Activated CD4-positive, CD25-positive, alpha-beta regulatory T cell treated with anti-CD3 and anti-CD28 coated beads, Interleukin-2, amount 50 U/mL, for 24 hours (primary cell): ENCODE data around the gene EYA2.
"Not testable (repeated sequence)": the region's sequence is repeated elsewhere in the genome, so short reads cannot be mapped to it uniquely, and the experiment has no call there.

Source experiments
- ATAC-seq, 2 donors: fragments of 150-1000 bp; cut with Tn5 transposase; one replicate each; pipeline ENCODE4 v1.10.0; 2021; ENCODE audit warnings: mild to moderate bottlenecking in 1 of 2, moderate library complexity in 1 of 2

Gene EYA2

DNA sequence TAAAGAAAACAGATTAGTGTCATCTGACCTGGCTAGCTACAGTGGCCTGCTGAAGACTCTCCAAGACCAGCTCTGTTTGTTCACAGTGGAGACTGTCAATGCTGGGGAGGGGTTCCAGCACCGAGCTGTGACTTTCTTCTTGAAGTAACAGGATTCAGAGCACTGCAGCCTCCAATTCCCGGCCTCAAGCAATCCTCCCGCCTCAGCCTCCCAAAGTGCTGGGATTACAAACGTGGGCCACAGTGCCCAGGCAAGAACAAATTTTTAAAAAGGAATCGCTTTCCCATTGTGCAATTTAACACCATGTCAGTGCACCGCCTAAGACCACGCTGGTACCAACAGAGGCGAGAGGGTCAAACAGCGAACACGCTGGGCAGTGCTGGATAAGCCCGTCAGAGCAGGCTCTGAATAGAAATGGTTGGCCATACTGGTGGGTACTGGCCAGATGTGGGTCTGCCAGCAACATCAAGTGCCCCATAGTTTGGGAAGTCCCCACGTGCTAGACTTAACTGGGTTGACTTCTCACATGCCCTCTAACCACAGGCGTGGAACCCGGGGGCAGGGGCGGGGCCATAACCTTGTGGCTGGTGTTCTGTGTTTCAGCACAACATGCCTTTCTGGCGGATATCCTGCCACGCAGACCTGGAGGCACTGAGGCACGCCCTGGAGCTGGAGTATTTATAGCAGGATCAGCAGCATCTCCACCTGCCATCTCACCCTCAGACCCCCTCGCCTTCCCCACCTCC, 293.0 kb downstream of the EYA2 start:
- no peak for ATAC-seq

- no peak for ATAC-seq
Measured at GRCh38 chr20:47188540-47188939, 293.9 kb downstream of the EYA2 start.

- ATAC-seq, result no peak
Measured at GRCh38 chr20:47189060-47189459, 294.4 kb downstream of the EYA2 start.

DNA sequence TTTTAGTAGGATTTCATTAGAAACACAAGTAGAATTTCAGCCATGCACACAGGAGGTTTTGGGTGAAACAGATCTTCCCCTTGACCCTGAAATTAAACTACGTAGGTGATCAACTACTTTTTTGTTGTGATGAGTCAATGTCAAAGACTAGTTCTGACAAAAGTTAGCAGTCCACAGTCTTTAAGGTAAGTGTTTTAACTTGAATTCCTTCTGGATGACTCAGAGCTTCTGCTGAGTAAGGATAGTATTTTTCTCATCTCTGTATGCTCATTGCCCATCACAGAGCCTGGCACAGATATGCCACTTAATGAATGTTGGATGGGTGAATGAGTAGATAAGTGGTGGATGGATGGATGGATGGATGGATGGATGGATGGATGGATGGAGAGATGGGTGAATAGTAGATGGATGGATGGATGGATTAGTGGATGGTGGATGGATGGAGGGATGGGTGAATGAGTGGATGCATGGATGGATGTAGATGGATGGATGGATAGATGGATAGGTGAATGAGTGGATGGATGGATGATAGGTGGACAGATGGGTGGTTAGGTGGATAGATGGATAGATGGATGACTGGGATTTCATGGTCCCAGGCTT, 296.5 kb downstream of the EYA2 start:
- ATAC-seq, result peak in 1 of 2 donors; percentile 82

DNA sequence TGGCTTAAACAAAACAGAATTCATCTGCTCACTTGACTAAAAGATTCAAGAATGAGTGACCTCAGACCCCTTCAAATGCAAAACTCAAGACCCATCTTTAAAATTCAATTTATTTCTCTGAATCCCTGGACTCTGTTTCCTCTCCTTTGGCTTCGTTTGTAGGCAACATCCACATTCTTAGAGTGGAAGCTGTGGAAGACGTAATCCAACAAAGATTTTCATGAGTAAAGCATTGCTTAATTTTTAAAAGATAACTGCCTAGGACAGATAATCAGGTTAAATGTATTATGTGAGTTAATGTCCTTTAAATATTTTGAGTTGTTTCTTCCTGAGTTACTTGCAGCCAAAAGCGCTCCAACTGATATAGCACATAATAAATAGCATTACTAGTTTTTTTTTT, 297.3 kb downstream of the EYA2 start:
- no peak for ATAC-seq

DNA sequence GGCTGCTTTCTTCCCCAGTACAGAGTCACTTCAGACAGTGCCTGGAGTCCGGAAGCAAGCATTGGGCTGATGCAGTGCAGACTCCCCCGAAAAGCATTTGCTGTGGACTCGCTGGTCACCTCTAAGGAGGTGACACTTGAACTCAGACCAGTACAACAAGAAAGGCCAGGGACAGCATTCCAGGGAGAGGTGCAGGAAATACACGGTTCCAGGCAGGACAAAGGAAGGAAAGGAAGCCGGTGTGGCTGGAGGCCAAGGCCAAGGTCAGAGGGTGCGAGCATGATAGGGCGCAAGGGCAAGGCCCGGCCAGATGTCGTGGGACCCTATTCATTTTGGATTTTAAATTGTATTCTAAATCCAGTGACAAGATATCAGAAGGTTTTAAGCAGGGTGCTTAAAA, 300.9 kb downstream of the EYA2 start:
- no peak for ATAC-seq

- ATAC-seq, result peak; percentile 44 to 57
Measured at GRCh38 chr20:47196091-47197081, 301.7 kb downstream of the EYA2 start.

DNA sequence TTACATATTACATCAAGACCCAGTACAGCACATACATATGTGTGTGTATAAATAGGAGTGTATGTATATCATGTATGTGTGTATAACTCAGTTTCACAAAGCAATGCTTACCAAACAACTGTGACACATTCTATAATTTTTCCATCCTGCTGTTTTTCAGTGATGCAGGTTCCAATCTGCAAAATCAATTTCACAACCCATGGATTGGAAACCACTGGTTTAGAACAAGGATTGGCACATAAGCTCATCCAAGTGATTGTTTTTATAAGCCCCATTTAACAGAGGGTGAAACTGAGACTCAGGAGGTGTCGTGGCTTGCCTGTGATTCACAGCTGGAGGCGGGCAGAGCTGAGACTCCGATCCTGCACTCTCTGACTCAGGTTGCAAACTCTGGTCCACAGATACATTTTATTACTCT, 303.6 kb downstream of the EYA2 start:
- ATAC-seq, result peak; percentile 81 to 92

GRCh38 chr20:47198996-47199552, 304.4 kb downstream of the EYA2 start:
- ATAC-seq, result no peak

GRCh38 chr20:47201074-47201730, 306.6 kb downstream of the EYA2 start:
- no peak for ATAC-seq

- no peak for ATAC-seq
Measured at GRCh38 chr20:47202733-47203667, 308.4 kb downstream of the EYA2 start.

DNA sequence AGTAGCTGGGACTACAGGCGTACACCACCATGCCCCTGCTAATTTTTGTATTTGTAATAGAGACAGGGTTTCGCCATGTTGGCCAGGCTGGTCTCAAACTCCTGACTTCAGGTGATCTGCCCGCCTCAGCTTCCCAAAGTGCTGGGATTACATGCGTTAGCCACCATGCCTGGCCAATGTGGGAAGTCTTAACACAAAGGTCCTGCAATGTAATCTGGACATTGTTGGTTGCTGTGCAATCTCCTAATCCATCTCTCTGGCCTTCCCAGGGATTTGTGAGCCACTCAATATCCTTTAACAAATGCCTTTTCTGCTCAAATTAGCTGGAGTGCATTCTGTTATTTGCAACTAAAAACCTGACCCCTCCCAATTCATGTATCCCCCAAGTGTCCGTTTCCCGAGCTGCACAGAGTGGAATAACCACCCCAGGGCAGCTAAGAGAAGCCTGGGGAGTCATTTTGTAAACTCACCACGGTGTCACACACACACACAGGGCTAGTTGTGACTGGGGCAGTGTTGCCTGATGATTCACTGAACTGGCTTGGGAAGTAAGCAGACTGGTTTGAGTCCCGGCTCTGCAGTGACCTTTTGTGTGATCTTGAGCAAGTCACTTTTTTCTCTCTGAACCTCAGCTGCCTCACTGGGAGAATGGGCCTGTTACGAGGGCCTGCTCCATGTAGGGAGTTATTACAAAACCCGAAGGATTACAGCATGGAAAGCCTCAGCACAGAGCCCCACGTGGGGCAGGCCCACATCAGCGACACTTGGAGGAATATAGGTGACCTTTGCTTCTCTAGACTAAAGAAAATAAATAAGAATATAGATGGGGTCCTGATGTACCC, 309.6 kb downstream of the EYA2 start:
- no peak for ATAC-seq

GRCh38 chr20:47204850-47205122, 310.1 kb downstream of the EYA2 start:
- not testable (repeated sequence) for ATAC-seq

GRCh38 chr20:47205577-47206123, 311.0 kb downstream of the EYA2 start:
- ATAC-seq, result no peak

- ATAC-seq, result not testable (repeated sequence)
Measured at GRCh38 chr20:47206552-47206951, 311.9 kb downstream of the EYA2 start.

DNA sequence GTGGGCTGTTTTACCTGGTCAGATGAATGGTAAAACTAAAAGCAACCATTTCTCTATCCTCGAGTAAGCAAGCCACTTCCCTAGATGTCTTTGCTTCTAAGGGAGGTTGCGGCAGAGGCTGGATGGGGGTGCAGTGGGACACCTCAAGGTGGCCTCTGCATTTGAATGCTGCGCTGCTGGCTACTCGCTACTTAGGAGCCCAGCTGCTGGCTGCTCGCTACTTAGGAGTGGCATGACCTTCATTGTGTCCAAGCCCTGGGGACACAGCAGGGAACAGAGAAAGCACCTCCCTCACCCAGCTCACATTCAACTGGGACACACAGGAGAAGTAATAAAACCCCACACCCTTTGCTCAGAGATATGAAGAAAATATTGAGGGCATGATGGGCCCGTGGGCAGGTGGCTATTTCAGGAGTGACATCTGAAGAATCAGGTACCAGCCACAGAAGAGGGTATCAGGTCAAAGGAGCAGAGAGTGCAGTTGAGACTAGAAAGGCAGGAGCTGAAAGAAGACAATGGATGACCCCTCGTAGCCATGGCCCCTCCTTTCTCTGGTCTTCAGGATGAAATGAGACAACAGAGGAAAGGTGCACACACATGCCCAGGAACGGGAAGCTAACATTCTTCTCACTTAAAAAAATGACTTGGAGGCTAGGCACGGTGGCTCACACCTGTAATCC, 312.5 kb downstream of the EYA2 start:
- no peak for ATAC-seq

- ATAC-seq, result no peak
Measured at GRCh38 chr20:47208534-47209174, 314.0 kb downstream of the EYA2 start.

- no peak for ATAC-seq
Measured at GRCh38 chr20:47209982-47210381, 315.3 kb downstream of the EYA2 start.

DNA sequence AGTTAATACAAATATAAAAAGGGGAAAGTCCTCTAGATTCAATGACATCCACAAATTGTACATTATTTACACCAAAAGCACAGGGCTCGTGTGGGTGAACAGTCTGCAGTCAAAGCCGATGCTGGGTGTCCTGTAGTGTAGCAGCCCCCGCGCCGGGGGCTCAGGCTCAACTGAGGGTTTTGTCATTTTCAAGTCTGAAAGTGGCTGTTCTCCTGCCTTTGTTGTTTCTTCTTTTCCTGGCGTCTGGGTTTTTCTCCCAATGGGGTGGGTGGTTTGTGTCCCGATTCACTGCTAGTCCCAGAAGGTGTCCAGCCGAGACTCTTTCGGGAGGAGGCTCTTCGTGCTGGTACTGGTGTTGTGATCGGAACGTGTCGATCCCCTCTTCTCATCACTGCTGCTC, 315.8 kb downstream of the EYA2 start:
- ATAC-seq, result no peak
